IPS-18c (cell line): Measurements from ENCODE around the gene C1orf21.

Experiments used
- H3K4me3 ChIP-seq: 2 replicates; pipeline ENCODE4 v1.7.0; 2013; ENCODE audit warnings: low read depth, mild to moderate bottlenecking, low read length, moderate library complexity; ENCODE audit not compliant: insufficient read depth
- H3K9me3 ChIP-seq: one replicate; pipeline ENCODE4 v1.6.1; 2013; ENCODE audit warnings: mild to moderate bottlenecking, low read length, moderate library complexity; ENCODE audit not compliant: control insufficient read depth, insufficient read depth

The C1orf21 gene

DNA sequence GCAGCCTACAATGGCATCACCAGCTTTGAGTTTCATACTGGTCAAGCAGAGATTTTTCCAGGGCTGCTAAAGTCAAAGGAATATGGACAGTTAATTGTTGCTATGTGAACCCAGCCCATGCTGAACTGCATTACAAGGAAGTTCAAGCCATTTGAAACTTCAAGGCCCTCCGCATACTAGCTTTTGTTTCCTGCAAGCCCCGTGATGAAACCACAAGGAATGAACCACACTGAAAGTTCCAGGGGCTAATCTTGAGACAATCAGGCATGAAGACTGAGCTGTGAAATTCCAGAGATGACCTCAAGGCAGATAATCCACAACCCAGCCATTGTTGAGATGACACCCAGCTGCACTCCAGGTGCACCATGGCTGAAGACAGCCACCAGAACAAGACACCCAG lies 180.8 kb downstream of the C1orf21 start:
- no peak overlapping the region for H3K4me3 ChIP-seq
- no peaks in the 10 kb centered on the region for H3K9me3 ChIP-seq

- H3K4me3 ChIP-seq, result no peak overlapping the region
These were observed 181.3 kb downstream of the C1orf21 start for GRCh38 chr1:184568148-184568547.

DNA sequence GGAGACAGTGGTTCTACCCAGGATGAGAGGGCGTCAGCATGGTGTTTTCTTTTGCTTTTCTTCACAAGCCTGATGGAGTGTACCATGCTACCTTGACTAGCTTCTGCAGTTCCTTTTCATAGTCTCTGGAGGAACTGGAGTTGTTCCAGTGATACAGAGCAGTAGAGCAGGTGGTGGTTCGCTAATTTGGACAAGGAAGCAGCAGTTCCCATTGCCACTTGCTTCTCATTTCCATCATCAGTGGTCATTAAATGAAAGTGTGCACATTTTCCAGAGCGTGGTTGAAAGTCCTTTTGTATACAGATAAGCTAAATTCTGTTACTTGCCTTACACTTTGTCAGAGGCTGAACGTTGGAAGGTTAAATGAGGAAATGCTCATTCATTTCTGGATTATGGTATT lies 182.3 kb downstream of the C1orf21 start:
- H3K9me3 ChIP-seq, result no peaks in the 10 kb centered on the region
- H3K4me3 ChIP-seq, result no peak overlapping the region

More at GRCh38 chr1:184568148-184568547, 181.3 kb downstream of the C1orf21 start:
- H3K9me3 ChIP-seq, result no peaks in the 10 kb centered on the region

- H3K9me3 ChIP-seq, result no peaks in the 10 kb centered on the region
- H3K4me3 ChIP-seq, result no peak overlapping the region
These were observed 187.8 kb downstream of the C1orf21 start for GRCh38 chr1:184574588-184574987.

DNA sequence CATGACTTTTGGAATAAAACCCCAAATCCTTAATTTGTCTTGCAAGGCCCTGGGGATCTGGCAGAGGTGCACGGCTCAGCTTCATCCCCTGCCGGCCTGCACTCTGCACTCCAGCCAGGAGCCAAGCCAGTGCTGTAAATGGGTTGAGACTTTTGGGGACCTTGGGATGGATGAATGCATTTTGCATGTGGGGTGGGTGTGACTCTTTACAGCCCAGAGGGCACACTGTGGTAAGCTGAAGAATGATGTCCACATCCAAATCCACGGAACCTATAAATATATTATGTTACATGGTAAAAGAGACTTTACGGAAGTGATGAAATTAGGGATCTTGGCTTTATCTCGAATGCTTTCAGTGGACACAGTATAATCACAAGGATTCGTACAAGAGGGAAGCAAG lies 190.0 kb downstream of the C1orf21 start:
- no peak overlapping the region for H3K4me3 ChIP-seq
- H3K9me3 ChIP-seq, result no peaks in the 10 kb centered on the region

GRCh38 chr1:184577319-184577718 lies 190.5 kb downstream of the C1orf21 start:
- Histone ChIP-seq H3K4me3 (no peak overlapping the region), H3K9me3 (no peaks in the 10 kb centered on the region)

DNA sequence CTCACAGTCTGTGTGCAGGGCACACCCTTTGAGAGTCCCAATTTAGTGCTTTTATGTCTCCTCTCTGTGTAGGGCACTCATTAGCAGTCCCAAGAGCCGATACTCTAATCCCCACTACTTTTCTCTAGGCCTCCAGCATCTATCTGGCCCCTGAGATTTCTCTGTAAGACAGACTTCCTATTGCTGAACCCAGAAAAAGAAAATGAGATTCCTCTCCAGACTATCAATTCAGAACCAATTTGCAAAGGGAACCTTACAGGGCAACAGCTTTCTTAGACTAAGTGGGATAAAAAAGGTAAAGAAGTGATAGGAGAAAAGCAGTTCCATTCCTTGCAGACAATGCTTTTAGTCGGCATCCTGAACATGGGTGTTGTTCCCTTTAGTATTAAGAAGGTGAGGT lies 195.6 kb downstream of the C1orf21 start:
- Histone ChIP-seq H3K4me3 (no peak overlapping the region), H3K9me3 (peaks cover under 1% of the 10 kb centered on the region)

DNA sequence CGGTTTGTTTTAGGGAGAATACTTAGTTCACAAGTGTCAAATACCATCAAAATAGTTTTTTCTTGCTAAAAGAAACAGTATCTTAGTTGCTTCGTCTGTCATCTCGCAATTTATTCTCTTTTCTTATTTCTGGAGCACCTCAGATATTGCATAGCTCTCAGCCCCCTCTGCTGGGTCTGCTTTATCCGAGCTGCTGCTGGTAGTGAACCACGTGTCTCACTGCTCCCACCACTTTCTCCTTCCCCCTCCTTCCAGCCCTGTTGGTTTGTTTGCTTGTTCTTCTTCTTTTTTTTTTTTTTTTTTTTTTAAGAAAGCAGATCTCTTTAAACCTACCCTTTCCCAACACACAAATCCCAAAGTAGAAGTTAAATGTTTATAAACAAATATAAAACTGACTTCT lies 197.0 kb downstream of the C1orf21 start:
- H3K4me3 ChIP-seq, result no peak overlapping the region
- peaks cover 2% of the 10 kb centered on the region for H3K9me3 ChIP-seq

DNA sequence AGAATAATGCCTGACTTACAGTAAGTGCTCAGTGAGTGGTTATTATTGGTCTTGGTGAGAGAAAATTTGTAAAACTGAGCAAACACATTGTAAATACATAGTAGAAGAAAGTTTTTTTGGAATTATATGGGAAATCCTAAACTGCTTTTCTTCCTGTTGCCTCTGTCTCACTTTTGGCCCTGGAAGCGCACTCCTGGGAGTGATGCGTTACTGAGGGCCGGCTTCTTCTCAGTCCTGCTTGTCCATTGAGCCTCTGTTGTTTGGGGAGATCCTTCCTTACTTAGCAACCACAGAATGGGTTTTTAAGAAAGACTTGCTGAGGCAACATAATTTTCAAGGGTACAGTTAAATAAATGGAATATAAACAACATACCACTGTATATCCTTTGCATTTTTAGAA lies 201.9 kb downstream of the C1orf21 start:
- Histone ChIP-seq H3K9me3 (peaks cover 2% of the 10 kb centered on the region), H3K4me3 (no peak overlapping the region)

DNA sequence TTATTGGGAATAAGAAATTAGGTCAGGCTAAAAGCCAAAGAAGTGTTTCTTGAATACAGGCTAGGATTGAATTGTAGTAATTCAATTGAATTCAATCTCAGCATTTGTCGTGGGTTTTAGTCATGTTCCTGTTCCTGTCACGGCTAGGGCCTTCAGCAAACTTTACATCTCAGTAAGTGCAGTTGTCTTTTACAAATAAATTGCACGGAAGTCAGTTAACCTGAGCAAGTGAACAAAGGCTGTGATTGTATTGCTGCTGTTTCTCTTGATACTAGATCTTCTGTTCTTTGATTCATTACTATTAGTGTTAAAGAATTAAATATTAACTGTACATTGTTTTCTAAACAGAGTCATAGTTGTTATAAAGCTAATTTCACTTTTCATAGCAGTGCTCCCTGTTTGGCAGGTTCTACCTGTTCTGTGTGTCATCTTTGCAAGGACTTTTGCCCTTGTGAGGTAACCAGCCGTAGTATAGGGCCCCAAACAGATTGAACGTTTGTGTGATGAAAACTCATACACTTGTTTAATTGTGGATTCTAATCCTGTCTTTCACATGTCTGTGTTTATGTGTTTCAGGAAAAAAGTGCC lies 203.4 kb downstream of the C1orf21 start:
- H3K9me3 ChIP-seq, result peaks cover 2% of the 10 kb centered on the region
- no peak overlapping the region for H3K4me3 ChIP-seq

DNA sequence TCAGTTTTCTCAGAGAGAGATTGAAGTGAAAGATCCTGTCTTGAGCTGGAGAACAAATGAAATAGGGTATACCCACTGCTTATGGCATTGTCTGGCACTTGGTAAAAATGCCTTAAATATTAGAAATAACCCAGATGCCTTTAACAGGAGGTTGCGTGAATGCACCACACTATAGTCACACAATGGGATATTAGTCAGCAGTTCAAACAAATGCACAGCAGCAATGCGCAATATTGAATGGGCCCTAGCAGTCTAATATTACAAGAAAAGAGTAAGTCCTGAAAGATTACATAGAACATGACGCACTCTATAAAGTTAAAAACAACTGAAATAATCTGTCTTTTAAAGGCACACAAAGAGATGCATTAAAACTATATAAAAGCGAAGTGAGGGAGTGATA lies 206.8 kb downstream of the C1orf21 start:
- H3K4me3 ChIP-seq, result no peak overlapping the region
- no peaks in the 10 kb centered on the region for H3K9me3 ChIP-seq

DNA sequence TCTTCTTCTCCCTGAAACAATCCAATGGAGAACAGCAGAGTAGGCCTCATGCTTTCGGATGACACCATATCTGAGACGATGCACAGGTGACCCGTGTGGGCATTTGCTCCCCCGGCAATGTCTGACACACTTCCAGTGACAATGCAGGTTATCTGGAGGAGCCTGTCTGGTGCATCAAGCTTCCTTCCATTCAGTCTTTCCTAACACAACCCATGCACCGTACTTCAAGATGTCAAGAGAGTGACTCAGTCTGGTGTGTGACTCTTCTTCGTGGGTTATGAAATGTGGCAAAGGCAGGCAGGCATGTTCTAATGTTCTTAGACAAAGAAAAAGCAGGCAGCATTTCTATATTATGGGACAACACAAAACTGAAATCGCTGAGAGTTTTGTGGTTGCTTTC lies 208.8 kb downstream of the C1orf21 start:
- H3K9me3 ChIP-seq, result no peaks in the 10 kb centered on the region
- H3K4me3 ChIP-seq, result no peak overlapping the region

- Histone ChIP-seq H3K4me3 (no peak overlapping the region), H3K9me3 (no peaks in the 10 kb centered on the region)
These were observed 210.3 kb downstream of the C1orf21 start for GRCh38 chr1:184596950-184597645.

DNA sequence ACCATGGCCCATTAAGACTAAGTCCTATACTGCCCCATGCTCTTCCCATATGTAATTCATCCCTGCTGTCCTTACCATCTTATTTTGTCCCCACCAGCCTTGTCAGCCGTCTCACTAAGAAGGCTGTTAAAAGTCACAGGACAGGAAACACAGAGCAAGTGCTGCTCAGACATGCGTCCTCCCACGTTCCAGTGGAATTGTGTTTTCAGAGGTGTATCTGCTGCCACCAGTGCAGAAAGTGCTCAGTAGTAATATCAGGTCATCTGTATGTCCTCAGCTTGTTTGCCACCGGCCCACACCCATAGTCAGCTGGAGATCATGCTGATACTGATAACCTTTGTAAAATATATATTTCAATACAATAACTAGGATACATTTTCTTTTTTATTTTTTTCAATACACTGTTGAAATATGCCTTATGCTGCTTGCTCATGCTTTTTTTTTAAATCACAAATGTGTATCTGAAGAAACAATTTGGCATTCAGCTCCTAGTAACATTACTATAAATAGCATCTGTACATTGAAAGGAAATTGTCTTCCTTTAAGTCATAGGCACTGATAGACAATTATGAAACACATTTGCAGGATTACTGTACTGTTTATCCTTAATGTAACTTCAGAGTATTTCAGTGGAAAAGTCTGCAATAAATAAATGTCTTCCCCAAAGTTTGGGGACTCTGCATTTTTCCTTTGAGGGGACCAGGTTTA lies 211.0 kb downstream of the C1orf21 start:
- no peak overlapping the region for H3K4me3 ChIP-seq
- H3K9me3 ChIP-seq, result no peaks in the 10 kb centered on the region

- Histone ChIP-seq H3K9me3 (no peaks in the 10 kb centered on the region), H3K4me3 (no peak overlapping the region)
These were observed 211.8 kb downstream of the C1orf21 start for GRCh38 chr1:184598403-184599193.

- H3K9me3 ChIP-seq, result no peaks in the 10 kb centered on the region
- no peak overlapping the region for H3K4me3 ChIP-seq
These were observed 217.5 kb downstream of the C1orf21 start for GRCh38 chr1:184604152-184604900.

DNA sequence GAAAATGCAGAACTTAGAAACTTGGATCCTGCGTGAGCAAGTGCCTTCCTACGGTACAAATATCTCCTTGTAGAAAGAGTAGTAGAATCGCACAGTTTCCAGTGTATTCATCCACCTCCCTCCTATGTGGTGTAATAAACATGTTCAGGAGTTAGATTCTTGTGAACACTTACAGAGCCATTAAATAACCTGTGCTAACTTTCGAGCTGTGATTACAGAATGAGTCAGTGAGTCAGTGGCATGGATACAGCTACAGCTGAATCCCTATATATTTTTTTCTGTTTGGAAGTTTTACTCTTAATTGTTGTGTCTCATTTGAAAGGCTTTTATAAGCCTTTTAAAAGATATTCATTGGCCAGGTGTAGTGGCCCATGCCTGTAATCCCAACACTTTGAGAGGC lies 219.1 kb downstream of the C1orf21 start:
- Histone ChIP-seq H3K9me3 (no peaks in the 10 kb centered on the region), H3K4me3 (no peak overlapping the region)
